ENCODE data around the gene TPGS2.
A peak's percentile ranks its signal among the peaks of the same experiment; 100 is the strongest.

The TPGS2 gene

DNA sequence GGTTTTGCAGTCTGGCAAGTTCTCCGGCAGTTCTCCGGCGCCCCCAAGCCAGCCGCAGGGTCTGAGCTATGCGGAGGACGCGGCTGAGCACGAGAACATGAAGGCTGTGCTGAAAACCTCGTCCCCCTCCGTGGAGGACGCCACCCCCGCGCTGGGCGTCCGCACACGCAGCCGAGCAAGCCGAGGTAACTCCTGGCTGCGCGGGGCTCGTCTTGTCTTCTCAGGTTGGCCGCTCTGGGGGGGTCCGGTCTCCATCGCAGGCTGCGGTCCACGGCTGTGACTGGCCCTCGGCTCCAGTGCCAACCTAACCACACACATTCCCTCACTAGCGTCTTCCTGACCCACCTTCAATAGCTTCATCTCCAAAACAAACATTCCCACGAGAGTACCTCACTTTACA lies 68.2 kb downstream of the TPGS2 start:
- POLR2A ChIA-PET = no interaction called here
- DNase-seq (ENCODE audit: low read depth, low spot score) = no peak
- TF ChIP-seq, protein P1, sequence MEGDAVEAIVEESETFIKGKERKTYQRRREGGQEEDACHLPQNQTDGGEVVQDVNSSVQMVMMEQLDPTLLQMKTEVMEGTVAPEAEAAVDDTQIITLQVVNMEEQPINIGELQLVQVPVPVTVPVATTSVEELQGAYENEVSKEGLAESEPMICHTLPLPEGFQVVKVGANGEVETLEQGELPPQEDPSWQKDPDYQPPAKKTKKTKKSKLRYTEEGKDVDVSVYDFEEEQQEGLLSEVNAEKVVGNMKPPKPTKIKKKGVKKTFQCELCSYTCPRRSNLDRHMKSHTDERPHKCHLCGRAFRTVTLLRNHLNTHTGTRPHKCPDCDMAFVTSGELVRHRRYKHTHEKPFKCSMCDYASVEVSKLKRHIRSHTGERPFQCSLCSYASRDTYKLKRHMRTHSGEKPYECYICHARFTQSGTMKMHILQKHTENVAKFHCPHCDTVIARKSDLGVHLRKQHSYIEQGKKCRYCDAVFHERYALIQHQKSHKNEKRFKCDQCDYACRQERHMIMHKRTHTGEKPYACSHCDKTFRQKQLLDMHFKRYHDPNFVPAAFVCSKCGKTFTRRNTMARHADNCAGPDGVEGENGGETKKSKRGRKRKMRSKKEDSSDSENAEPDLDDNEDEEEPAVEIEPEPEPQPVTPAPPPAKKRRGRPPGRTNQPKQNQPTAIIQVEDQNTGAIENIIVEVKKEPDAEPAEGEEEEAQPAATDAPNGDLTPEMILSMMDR (IDR thresholded peaks at IDR 0.05; ENCODE audit: insufficient read depth, low read length, missing control alignments) = no peak
- CTCF ChIA-PET = interaction anchor here (1.0 to 6.9 kb wide), 5 partner anchors 48 to 74 kb away, joined by 3 to 113 read pairs (median 3); partner anchors contain the start of genes KIAA1328 and TPGS2
- no peak overlapping the region for H3K4me3 ChIP-seq (ENCODE audit: low read depth, low read length)

DNA sequence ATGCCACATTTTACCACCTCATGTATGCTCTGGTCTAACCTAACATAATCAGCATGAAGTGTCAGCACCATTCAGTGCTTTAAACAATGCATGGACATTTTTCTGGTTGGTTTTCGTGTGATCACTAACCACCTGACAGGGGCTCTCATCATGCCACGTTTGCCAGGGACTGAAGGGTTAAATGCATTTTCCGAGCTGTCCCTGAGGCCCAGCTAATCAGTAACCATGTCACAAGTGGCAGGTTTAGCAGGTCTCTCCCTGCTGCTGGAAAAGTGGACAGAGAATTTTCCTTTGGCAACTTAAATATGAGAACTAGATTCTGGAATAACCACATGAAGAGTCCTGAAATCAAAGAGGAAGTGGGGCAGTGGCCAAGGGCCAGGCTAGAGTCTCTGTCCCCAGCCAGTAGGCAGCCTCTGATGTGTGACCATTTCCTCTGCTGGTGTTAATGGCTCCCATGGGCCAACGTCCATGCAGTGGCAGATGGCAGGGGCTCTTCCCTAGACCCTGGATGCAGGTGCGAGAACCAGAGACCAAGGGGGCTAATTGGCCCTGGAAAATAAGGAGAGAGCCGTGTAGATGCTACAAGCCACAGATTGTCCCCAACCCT lies 69.5 kb downstream of the TPGS2 start:
- TF ChIP-seq, protein P1 (IDR thresholded peaks at IDR 0.05; ENCODE audit: insufficient read depth, low read length, missing control alignments) = no peak
- no peak overlapping the region for H3K4me3 ChIP-seq (ENCODE audit: low read depth, low read length)
- POLR2A ChIA-PET = no interaction called here
- no peak for DNase-seq (ENCODE audit: low read depth, low spot score)
- CTCF ChIA-PET = interaction anchor here (1.0 to 6.9 kb wide), 5 partner anchors 10 to 73 kb away, joined by 3 to 113 read pairs (median 4); no protein-coding TSS in a partner anchor

DNA sequence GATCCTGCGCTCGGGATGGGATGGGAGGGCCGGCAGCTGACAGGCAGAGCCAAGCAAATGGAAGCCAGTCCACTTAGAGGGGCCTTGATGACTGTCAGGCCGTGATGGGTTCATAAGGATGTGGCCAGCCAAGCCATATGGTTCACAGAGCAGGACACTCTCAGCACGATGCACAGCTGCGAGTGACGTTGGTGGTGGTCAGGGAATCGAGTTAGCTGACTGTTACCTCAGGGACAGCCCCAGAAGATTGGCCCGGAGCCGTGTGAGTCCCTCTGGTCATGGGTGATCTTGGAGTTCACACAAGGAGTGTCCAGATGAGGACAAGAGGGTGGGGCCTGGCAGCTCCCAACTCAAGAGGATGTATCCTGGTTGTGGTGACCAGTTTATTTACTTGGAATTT lies 70.2 kb downstream of the TPGS2 start:
- ChIA-PET POLR2A (no interaction called here), CTCF (interaction anchor here (1.1 to 6.9 kb wide), 6 partner anchors 10 to 72 kb away, joined by 3 to 113 read pairs (median 6); no protein-coding TSS in a partner anchor)
- no peak for DNase-seq (ENCODE audit: low read depth, low spot score)
- TF ChIP-seq, protein P1 (IDR thresholded peaks at IDR 0.05; ENCODE audit: insufficient read depth, low read length, missing control alignments) = no peak
- H3K4me3 ChIP-seq (ENCODE audit: low read depth, low read length) = no peak overlapping the region

DNA sequence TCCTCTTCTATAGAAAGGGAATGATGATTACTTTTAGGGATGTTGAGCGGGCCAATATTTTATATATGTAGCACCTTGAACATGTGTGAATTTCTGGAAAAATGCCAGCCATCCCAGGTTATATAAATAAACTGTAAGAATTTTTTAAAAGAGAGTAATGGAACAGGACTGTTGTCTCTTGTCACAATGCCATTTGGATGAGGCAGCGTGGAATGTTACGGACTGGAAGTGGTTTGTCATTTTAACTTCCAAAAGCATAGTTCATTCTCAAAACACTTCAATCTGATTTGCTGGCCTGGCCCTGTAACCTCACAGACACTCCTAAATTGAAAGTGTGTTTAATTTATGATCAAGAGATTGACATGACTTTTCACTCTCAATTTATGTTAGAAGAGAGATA lies 70.8 kb downstream of the TPGS2 start:
- H3K4me3 ChIP-seq (ENCODE audit: low read depth, low read length) = no peak overlapping the region
- TF ChIP-seq, protein P1 (IDR thresholded peaks at IDR 0.05; ENCODE audit: insufficient read depth, low read length, missing control alignments) = no peak
- CTCF ChIA-PET = interaction anchor here (0.8 to 6.9 kb wide), 32 partner anchors 9 to 740 kb away, joined by 3 to 113 read pairs (median 4); no protein-coding TSS in a partner anchor
- POLR2A ChIA-PET = no interaction called here
- DNase-seq (ENCODE audit: low read depth, low spot score) = no peak

DNA sequence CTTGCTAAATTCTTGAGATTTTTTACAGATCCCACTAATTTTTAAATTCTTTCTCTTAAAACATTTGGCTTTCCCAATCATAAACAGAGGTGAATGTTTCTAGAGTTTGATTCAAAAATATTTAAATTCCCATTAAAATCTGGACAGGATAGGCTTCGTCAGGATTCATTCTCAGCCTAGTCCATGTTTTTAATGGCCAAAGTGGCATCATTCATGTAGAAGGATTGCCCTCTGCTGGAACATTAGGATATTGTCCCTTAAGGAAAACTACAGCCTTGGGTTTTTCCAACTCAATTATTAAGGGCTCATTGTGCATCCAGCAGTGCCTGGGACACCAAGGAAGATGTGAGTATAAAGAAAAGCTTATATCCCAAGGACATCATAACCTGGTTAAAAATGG lies 71.7 kb downstream of the TPGS2 start:
- H3K4me3 ChIP-seq (ENCODE audit: low read depth, low read length) = no peak overlapping the region
- ChIA-PET CTCF (interaction anchor here (0.8 to 6.9 kb wide), 38 partner anchors 8 to 1000 kb away, joined by 3 to 113 read pairs (median 4); partner anchors contain the start of genes ELP2 and SLC39A6), POLR2A (no interaction called here)
- DNase-seq (ENCODE audit: low read depth, low spot score) = peak; percentile 49
- TF ChIP-seq, protein P1 (IDR thresholded peaks at IDR 0.05; ENCODE audit: insufficient read depth, low read length, missing control alignments) = peak; percentile 58

DNA sequence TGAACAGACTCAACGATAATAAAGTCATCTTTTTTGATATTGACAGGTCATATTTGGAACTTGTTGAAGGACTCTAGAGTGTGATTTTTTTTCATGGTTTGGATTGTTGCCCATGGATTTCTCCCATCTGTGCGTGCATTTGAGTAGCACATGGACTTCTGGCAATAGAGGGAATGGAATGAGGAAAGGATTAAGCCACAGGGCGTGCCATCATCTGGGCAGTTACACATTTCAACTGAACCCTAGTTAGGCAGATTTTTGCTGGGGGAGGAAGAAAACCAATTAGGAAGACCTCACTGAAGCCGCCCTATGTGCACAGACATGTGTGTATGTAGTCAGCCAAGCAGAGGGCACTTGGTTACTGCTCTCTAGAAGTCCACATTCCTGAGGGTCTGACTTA lies 72.6 kb downstream of the TPGS2 start:
- ChIA-PET CTCF (interaction anchor here (0.6 to 6.9 kb wide), 12 partner anchors 11 to 1000 kb away, joined by 3 to 113 read pairs (median 6); no protein-coding TSS in a partner anchor), POLR2A (no interaction called here)
- H3K4me3 ChIP-seq (ENCODE audit: low read depth, low read length) = no peak overlapping the region
- TF ChIP-seq, protein P1 (IDR thresholded peaks at IDR 0.05; ENCODE audit: insufficient read depth, low read length, missing control alignments) = no peak
- no peak for DNase-seq (ENCODE audit: low read depth, low spot score)

All from AG04449 (cell line).